Right cardiac atrium (tissue), 5 donors: ENCODE results near the gene DENND1A. TPM values are rescaled to one million over a fixed set of nuclear protein-coding genes. Genes with fewer than 3 reads are reported as not detected.
"Not testable (repeated sequence)": the region's sequence is repeated elsewhere in the genome, so short reads cannot be mapped to it uniquely, and the experiment has no call there.

Experiments
- ATAC-seq, 2 donors: fragments of 200-7000 bp; cut with Tn5 transposase; one replicate each; pipeline versions ENCODE4 v1.8.0 to v1.9.1; 2020; ENCODE audit warnings: moderate library complexity in 2 of 2, mild to moderate bottlenecking in 1 of 2
- DNase-seq, 3 donors: peaks; one replicate each; pipeline ENCODE4 v3.0.0-alpha.2; 2020
- H3K27ac ChIP-seq: one replicate; pipeline ENCODE4 v1.5.1; 2013; ENCODE audit warnings: mild to moderate bottlenecking, low read length, control low read depth, moderate library complexity
- H3K27me3 ChIP-seq: one replicate; pipeline ENCODE4 v1.6.1; 2013; ENCODE audit not compliant: control insufficient read depth, insufficient read depth
- H3K4me1 ChIP-seq: one replicate; pipeline ENCODE4 v1.6.1; 2013; ENCODE audit warnings: low read length; ENCODE audit not compliant: control insufficient read depth, insufficient read depth
- H3K4me3 ChIP-seq: one replicate; pipeline ENCODE4 v1.5.1; 2013; ENCODE audit warnings: low read length, control low read depth
- H3K9me3 ChIP-seq: one replicate; pipeline ENCODE4 v1.6.1; 2013; ENCODE audit warnings: low read length; ENCODE audit not compliant: control insufficient read depth
- WGBS: extraction: QIAGEN DNeasy Blood & Tissue Kit; methylation state at CpG from one replicate; pipeline ENCODE4 v1.1.7; 2013; 5-methylcytosine and 5-hydroxymethylcytosine counted together
- intact Hi-C, 4 donors: fragments of 100-400 bp; cut with DNase I; formaldehyde crosslinking; loops; one replicate each; pipeline versions ENCODE4 v1.11.0 to v1.14.0; 2022 to 2023
- long read RNA-seq, 4 donors: library from polyadenylated mRNA; unstranded; transcript quantifications; one replicate each; pipeline ENCODE4 v2.0.0, GENCODE V29; 2020 to 2021
- polyA plus RNA-seq: library from polyadenylated mRNA; stranded (reverse); fragments of 200-250 nt; gene quantifications from one replicate; pipeline ENCODE4 v1.2.3, GENCODE V29; 2013
- total RNA-seq, 4 donors: library from RNA; stranded (reverse); fragmentation: NEBNext Ultra II Directional; extraction: Animal tissue kit (Norgen Biotek cat#: 25700); gene quantifications; one replicate each; pipeline ENCODE4 v1.2.1, GENCODE V29; 2021
- donor health status: healthy with polysubstance abuse.
- donor health status: DM: no; HTN: yes; CAD: no.
- donor health status: DM: no; HTN: no; CAD: no.
- donor health status: DM: no; HTN: yes; CAD: no; lungs with severe emphysema.
- donor health status: DM: yes; HTN: yes; CAD: no.

Gene DENND1A
- 10 to 100 TPM; 16.9 to 19.3 (median 17.6) TPM for total RNA-seq
- 11.4 TPM for polyA plus RNA-seq
- long read RNA-seq, donor 1, partial matches to known transcripts: 4 of 20 reads
- long read RNA-seq, donor 1, other reads (novel, unspliced or antisense): 16 of 20 reads
- long read RNA-seq, donor 2, partial matches to known transcripts: 0 of 10 reads
- long read RNA-seq, donor 2, other reads (novel, unspliced or antisense): 10 of 10 reads
- long read RNA-seq, donor 3, partial matches to known transcripts: 0 of 34 reads
- long read RNA-seq, donor 3, other reads (novel, unspliced or antisense): 33 of 34 reads
- long read RNA-seq, donor 4, partial matches to known transcripts: 0 of 12 reads
- long read RNA-seq, donor 4, other reads (novel, unspliced or antisense): 12 of 12 reads

DNA sequence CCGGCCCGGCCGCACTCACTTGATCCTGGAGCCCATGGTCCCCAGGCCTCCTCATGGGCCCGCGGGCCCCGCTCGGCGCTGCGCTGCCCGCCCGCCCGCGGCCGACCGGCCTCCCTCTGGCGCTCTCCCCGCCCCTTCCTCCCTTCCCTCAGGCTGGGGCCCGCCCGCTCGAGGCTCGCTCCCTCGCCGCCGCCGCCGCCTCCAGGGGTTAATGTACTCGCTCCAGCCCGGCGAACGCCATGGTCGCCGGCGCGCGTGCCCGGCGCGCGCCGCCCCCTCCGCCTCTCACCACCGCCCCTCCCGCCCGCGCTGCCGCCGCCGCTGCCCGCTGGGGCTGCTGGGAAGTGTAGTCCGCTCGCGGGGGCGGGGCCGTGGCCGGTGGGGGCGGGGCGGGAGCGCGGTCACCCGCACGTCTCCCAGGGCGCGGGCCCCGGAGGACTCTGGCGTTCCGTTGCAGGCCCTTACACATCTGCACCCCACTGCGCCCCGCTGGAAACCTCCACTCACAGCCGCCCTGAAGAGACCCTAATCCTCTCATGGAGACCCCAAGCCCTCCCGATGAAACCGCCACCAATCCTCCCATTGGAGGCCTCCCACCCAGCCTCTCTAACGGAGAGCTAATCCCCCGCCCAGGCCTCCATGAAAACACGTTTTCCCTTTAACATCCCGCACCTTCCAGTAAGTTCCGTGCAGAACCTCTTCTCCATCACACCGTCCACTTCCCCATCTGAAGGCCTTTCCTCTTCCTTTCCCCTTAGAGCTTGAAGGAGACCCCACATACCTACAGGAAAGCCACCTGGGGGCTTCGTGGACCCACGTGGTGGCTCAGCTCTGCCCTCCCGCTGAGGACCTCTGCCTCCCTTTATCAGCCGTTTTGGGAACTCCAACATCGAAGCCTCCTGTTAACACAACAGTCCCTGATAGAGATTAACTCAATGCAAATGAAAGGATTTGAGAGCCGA is at the start of gene DENND1A:
TSS of gene DENND1A (minus strand) at position 257 of the 962 bp plus-strand sequence. CDS start at position 36, 221 bp downstream.
- WGBS: 5% methylated on average over 83 of the region's 83 CpGs
- H3K27ac ChIP-seq: peak within 1 kb of the TSS; percentile 0
- DNase-seq (peak; percentile 94 to 98 (median 98)), ATAC-seq (peak; percentile 92 to 98)
- H3K27me3 ChIP-seq: no peaks in the 10 kb centered on the region
- intact Hi-C loops: no loop called here
- peak within 1 kb of the TSS; percentile 90 for H3K4me3 ChIP-seq
- no peaks in the 10 kb centered on the region for H3K9me3 ChIP-seq
- no peaks in the 10 kb centered on the region for H3K4me1 ChIP-seq

DNA sequence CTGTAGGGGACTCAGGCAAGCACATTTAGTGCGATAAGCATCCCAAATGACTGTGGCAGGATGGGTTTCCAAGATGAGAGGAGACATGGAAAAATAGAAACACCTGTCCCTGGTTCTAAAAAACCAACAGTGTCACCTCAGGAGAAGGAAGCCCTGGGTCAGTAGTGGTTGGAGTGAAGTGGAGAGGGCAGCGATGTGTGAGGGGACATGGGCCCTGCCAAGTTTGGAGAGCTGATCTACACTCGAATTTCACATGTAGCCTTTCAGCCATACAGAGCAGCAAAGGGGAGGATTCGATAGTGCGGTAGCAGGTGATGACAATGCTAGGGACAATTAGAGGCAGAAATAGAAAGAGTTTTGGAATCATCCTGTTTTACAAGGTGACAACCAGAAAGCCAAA is 49.1 kb upstream of the DENND1A start:
- no peak for ATAC-seq
- WGBS: 84% methylated on average over 4 of the region's 5 CpGs
- intact Hi-C loops: loop anchor here in 1 of 4 donors (2.0 kb wide), 1 partner anchor 16 kb away; no protein-coding TSS in a partner anchor

DNA sequence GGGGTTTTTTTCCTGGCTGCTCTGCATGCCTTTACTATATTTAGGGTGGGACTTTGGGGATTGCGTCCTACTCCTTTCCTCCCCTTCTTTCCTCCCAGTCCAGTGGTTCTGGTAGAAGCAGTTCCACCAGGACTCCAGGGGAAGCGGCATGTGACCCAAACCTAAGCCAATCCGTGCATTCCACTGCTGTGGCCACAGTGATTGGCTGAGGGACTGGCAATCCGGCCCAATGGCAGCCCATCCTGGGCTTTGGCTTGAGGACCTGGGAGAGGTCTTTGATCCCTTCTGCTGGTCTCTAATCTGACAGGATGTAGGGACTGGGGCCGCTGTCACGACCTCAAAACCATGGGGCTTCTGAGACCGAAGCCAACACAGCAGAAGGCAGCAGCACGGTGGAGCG is 46.7 kb upstream of the DENND1A start:
- H3K27ac ChIP-seq, H3K4me1 ChIP-seq, ATAC-seq, intact Hi-C loops, H3K27me3 ChIP-seq, DNase-seq, H3K9me3 ChIP-seq, H3K4me3 ChIP-seq: not testable (repeated sequence)
- WGBS: 72% methylated on average over 4 of the region's 9 CpGs

More for the DNA sequence above, 49.1 kb upstream of the DENND1A start:
- H3K4me1 ChIP-seq: no peaks in the 10 kb centered on the region
- no peak overlapping the region for H3K27ac ChIP-seq
- H3K9me3 ChIP-seq: no peaks in the 10 kb centered on the region
- H3K27me3 ChIP-seq: no peaks in the 10 kb centered on the region
- no peak overlapping the region for H3K4me3 ChIP-seq
- no peak for DNase-seq

GRCh38 chr9:123975871-123976270 is 45.9 kb upstream of the DENND1A start:
- no peak for ATAC-seq
- Histone ChIP-seq H3K27ac (no peak overlapping the region), H3K4me3 (no peak overlapping the region), H3K27me3 (no peaks in the 10 kb centered on the region), H3K9me3 (no peaks in the 10 kb centered on the region), H3K4me1 (no peaks in the 10 kb centered on the region)
- no peak for DNase-seq
- intact Hi-C loops: loop anchor here in 1 of 4 donors (2.0 kb wide), 1 partner anchor 13 kb away; no protein-coding TSS in a partner anchor
- 40% methylated on average over 3 of the region's 3 CpGs for WGBS

- DNase-seq: no peak
- no peak overlapping the region for H3K4me3 ChIP-seq
- ATAC-seq: no peak
- 79% methylated on average over 12 of the region's 12 CpGs for WGBS
- intact Hi-C loops: loop anchor here in 1 of 4 donors (2.0 kb wide), 1 partner anchor 14 kb away; no protein-coding TSS in a partner anchor
- H3K4me1 ChIP-seq: no peaks in the 10 kb centered on the region
- no peak overlapping the region for H3K27ac ChIP-seq
- no peaks in the 10 kb centered on the region for H3K27me3 ChIP-seq
- no peaks in the 10 kb centered on the region for H3K9me3 ChIP-seq
Measured at GRCh38 chr9:123974471-123974870, 44.5 kb upstream of the DENND1A start.

- Histone ChIP-seq H3K9me3 (no peaks in the 10 kb centered on the region), H3K27ac (no peak overlapping the region), H3K27me3 (no peaks in the 10 kb centered on the region), H3K4me3 (no peak overlapping the region), H3K4me1 (no peaks in the 10 kb centered on the region)
- no peak for ATAC-seq
- intact Hi-C loops: loop anchor here in 1 of 4 donors (2.0 kb wide), 1 partner anchor 15 kb away; no protein-coding TSS in a partner anchor
- 89% methylated on average over 9 of the region's 9 CpGs for WGBS
- DNase-seq: no peak
Measured at GRCh38 chr9:123973590-123974223, 43.8 kb upstream of the DENND1A start.

- WGBS: 96% methylated on average over 8 of the region's 8 CpGs
- no peak overlapping the region for H3K4me3 ChIP-seq
- DNase-seq (no peak), ATAC-seq (no peak)
- no peaks in the 10 kb centered on the region for H3K4me1 ChIP-seq
- H3K27me3 ChIP-seq: no peaks in the 10 kb centered on the region
- H3K9me3 ChIP-seq: no peaks in the 10 kb centered on the region
- intact Hi-C loops: no loop called here
- no peak overlapping the region for H3K27ac ChIP-seq
Measured at GRCh38 chr9:123972618-123973017, 42.7 kb upstream of the DENND1A start.

- Histone ChIP-seq H3K9me3 (no peaks in the 10 kb centered on the region), H3K4me3 (no peak overlapping the region), H3K27me3 (no peaks in the 10 kb centered on the region), H3K27ac (no peak overlapping the region), H3K4me1 (no peaks in the 10 kb centered on the region)
- intact Hi-C loops: loop anchor here in 1 of 4 donors (10.0 kb wide), 1 partner anchor 413 kb away; no protein-coding TSS in a partner anchor
- DNase-seq (no peak), ATAC-seq (no peak)
Measured at GRCh38 chr9:123967323-123967722, 37.4 kb upstream of the DENND1A start.

DNA sequence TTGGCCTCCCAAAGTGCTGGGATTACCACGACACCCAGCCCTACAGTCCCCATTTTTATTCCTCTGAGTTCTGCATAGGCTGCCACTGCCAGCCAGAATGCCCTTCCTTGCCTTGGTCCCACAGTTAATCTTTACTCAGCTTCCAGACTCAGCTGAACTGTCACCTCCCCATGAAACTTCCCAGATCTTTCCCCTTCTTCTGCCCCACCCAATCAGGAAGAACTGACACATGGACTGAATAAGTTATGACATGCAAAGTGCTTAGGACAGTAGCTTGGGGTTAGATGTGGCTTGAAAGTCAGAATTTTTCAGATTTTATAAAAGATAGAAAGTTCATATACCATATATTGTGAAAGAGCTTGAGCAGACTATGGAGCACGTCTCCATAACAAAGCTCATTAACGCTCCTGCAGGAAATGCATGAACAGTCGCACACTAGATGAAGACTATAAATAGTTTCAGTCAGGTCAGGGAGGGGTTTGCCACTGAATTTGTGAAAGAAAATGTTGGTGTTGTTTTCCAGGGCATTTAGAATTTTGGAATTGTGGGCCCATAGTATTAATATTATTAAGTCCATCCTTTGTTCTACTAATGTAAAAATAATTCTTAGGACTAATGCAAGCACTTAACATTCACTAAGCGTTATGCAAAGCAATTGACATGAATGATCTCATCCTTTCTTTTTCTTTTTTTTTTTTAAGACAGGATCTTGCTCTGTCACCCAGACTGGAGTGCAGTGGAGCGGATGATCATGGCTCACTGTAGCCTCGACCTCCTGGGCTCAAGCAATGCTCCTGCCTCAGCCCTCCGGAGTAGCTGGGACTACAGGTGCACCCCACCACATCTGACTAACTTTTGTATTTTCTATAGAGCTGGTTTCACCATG is 36.1 kb upstream of the DENND1A start:
- Histone ChIP-seq H3K4me1 (no peaks in the 10 kb centered on the region), H3K4me3 (no peak overlapping the region), H3K9me3 (no peaks in the 10 kb centered on the region), H3K27ac (no peak overlapping the region), H3K27me3 (no peaks in the 10 kb centered on the region)
- WGBS: 49% methylated on average over 8 of the region's 8 CpGs
- intact Hi-C loops: loop anchor here in 1 of 4 donors (10.0 kb wide), 1 partner anchor 411 kb away; no protein-coding TSS in a partner anchor
- no peak for DNase-seq
- ATAC-seq: no peak

DNA sequence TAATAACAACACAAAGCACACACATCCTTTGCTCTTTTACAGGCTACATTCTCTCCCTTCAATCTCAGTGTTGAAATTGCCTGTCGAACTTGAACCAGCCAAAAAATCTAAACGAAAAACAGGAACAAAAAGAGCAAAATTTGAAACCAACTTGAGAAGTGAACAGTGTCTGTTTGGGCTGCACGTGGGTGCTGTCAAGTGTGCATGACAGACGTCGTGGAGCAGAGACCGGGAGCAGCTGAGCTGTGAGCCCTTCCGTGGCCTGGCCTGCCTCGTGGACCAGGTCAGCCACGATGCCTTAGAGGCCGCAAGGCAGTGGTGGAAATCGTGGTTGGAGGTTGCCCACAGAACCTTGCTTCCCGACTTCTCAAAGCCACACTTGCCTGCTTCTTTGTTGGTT is 34.8 kb upstream of the DENND1A start:
- ATAC-seq (no peak), DNase-seq (no peak)
- no peaks in the 10 kb centered on the region for H3K4me1 ChIP-seq
- H3K9me3 ChIP-seq: no peaks in the 10 kb centered on the region
- no peak overlapping the region for H3K4me3 ChIP-seq
- intact Hi-C loops: loop anchor here in 1 of 4 donors (10.0 kb wide), 1 partner anchor 410 kb away; no protein-coding TSS in a partner anchor
- H3K27ac ChIP-seq: no peak overlapping the region
- 72% methylated on average over 12 of the region's 12 CpGs for WGBS
- no peaks in the 10 kb centered on the region for H3K27me3 ChIP-seq
